Colonic mucosa (tissue), 4 donors: ENCODE results near the gene TRIP12. TPM values are rescaled to one million over a fixed set of nuclear protein-coding genes. Genes with fewer than 3 reads are reported as not detected.

Source experiments
- DNase-seq: peaks from one replicate; pipeline ENCODE4 v3.0.0-alpha.2; 2020
- H3K27ac ChIP-seq: fragments of 200-600 bp; one replicate; pipeline ENCODE4 v1.8.0; 2021
- H3K27me3 ChIP-seq: fragments of 200-600 bp; one replicate; pipeline ENCODE4 v1.8.0; 2021
- H3K36me3 ChIP-seq: fragments of 200-600 bp; one replicate; pipeline ENCODE4 v1.8.0; 2021
- H3K4me1 ChIP-seq: fragments of 200-600 bp; one replicate; pipeline ENCODE4 v1.8.0; 2021; ENCODE audit warnings: mild to moderate bottlenecking
- H3K4me3 ChIP-seq: fragments of 200-600 bp; one replicate; pipeline ENCODE4 v1.8.0; 2021
- H3K9ac ChIP-seq, 2 donors: one replicate each; pipeline ENCODE4 v1.7.0; 2013; ENCODE audit warnings: control low read depth in 2 of 2, low read depth in 2 of 2, low read length in 2 of 2
- H3K9me3 ChIP-seq: fragments of 200-600 bp; one replicate; pipeline ENCODE4 v1.8.0; 2021
- intact Hi-C: fragments of 100-400 bp; cut with DNase I; formaldehyde crosslinking; loops from one replicate; pipeline ENCODE4 v1.14.1; 2022
- total RNA-seq, 2 donors: library from RNA; stranded (reverse); fragmentation: NEBNext Ultra II Directional in 1 of 2; extraction: Animal tissue kit (Norgen Biotek cat#: 25700) in 1 of 2; gene quantifications; one replicate each; pipeline ENCODE4 v1.2.1, GENCODE V29; 2021
- TF ChIP-seq, protein P1 (sequence below): fragments of 200-600 bp; IDR thresholded peaks from one replicate; pipeline ENCODE4 v1.8.0; 2022; ENCODE audit warnings: antibody characterized with exemption, mild to moderate bottlenecking
- donor health status: healthy.
- donor health status: DM: no; HTN: no; CAD: no.
- donor health status: DM: no; HTN: no; CAD: no.

TRIP12 gene
- total RNA-seq, 2 donors from 2014 or later: 180 to 209 TPM

DNA sequence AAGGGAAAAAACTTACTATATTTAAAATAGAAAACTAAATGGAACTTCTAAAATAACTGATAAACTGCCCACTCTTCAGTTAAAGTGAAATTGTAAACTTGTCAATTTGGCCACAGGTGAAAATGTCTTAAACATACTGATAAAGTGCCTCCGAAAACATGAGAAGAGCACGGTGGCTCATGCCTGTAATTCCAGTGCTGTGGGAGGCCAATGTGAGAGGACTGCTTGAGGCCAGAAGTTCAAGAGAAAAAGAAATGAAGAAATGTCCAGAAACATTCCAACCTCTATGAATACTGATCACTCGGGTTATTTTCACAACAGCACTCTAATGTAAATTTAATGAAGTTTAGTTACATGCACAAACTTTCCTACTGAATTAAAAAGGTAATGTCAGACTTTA is 144.1 kb downstream of the TRIP12 start:
- no peaks in the 10 kb centered on the region for H3K27me3 ChIP-seq
- no peak overlapping the region for H3K27ac ChIP-seq
- intact Hi-C loops: no loop called here
- H3K4me3 ChIP-seq: no peak overlapping the region
- no peaks in the 10 kb centered on the region for H3K4me1 ChIP-seq
- no peaks in the 10 kb centered on the region for H3K36me3 ChIP-seq
- no peak for DNase-seq
- no peaks in the 10 kb centered on the region for H3K9me3 ChIP-seq
- H3K9ac ChIP-seq: no peak overlapping the region
- TF ChIP-seq, protein P1, sequence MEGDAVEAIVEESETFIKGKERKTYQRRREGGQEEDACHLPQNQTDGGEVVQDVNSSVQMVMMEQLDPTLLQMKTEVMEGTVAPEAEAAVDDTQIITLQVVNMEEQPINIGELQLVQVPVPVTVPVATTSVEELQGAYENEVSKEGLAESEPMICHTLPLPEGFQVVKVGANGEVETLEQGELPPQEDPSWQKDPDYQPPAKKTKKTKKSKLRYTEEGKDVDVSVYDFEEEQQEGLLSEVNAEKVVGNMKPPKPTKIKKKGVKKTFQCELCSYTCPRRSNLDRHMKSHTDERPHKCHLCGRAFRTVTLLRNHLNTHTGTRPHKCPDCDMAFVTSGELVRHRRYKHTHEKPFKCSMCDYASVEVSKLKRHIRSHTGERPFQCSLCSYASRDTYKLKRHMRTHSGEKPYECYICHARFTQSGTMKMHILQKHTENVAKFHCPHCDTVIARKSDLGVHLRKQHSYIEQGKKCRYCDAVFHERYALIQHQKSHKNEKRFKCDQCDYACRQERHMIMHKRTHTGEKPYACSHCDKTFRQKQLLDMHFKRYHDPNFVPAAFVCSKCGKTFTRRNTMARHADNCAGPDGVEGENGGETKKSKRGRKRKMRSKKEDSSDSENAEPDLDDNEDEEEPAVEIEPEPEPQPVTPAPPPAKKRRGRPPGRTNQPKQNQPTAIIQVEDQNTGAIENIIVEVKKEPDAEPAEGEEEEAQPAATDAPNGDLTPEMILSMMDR: no peak

DNA sequence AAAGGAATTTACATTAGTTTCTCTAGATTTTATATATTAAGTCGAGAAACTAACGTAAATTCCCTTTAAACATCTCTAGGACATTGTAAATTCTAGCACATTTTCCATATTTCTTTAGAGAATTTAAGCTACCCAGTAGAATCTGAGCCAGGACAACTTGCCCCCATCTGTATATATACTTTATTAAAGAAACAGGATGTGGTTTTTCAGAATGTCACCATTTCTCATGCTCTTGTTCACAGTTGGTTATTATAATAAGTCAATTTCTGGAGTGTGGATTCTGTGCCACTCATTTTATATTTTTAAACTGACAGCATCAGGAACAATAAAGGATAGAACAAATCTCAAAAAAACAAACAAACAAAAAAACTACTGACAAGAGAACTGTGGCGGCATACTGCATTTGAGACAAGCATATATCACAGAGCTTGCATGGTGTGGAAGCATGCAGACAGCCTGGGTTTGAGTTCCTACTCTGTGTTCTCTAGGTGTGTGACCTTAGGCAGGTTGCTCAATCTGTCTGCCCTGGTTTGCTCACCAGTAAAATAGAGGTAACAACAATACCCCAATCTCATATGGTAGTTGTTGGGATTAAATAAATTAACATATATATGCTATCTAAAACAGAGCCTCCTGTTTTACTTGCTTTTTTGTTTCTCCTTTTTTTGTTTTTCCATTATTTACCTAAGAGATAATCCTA is 146.0 kb downstream of the TRIP12 start:
- no peaks in the 10 kb centered on the region for H3K4me1 ChIP-seq
- TF ChIP-seq, protein P1: no peak
- no peaks in the 10 kb centered on the region for H3K36me3 ChIP-seq
- no peaks in the 10 kb centered on the region for H3K27me3 ChIP-seq
- H3K27ac ChIP-seq: no peak overlapping the region
- H3K9me3 ChIP-seq: no peaks in the 10 kb centered on the region
- H3K4me3 ChIP-seq: no peak overlapping the region
- intact Hi-C loops: no loop called here
- DNase-seq: no peak
- no peak overlapping the region for H3K9ac ChIP-seq

DNA sequence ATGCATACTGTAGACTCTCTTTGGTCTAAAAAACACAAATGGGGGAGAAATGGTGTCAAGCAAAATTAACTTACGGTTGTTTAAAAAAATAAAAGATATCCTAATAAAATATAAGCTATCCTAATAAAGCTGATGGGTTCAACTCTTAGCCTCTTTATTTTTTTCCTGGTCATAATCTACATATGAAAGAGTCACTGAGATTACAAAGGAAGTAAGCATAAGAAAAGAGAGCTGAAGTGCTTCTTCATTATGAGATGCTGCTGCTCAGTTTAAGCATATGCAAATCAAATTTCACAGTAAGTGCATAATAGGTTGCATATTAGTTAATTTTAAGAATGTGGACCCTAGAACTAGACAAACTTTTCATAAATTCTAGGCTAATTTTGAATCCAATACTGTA is 147.6 kb downstream of the TRIP12 start:
- no peaks in the 10 kb centered on the region for H3K27me3 ChIP-seq
- H3K27ac ChIP-seq: no peak overlapping the region
- H3K4me1 ChIP-seq: no peaks in the 10 kb centered on the region
- DNase-seq: no peak
- H3K9ac ChIP-seq: no peak overlapping the region
- intact Hi-C loops: no loop called here
- H3K9me3 ChIP-seq: no peaks in the 10 kb centered on the region
- TF ChIP-seq, protein P1: no peak
- H3K36me3 ChIP-seq: no peaks in the 10 kb centered on the region
- H3K4me3 ChIP-seq: no peak overlapping the region

DNA sequence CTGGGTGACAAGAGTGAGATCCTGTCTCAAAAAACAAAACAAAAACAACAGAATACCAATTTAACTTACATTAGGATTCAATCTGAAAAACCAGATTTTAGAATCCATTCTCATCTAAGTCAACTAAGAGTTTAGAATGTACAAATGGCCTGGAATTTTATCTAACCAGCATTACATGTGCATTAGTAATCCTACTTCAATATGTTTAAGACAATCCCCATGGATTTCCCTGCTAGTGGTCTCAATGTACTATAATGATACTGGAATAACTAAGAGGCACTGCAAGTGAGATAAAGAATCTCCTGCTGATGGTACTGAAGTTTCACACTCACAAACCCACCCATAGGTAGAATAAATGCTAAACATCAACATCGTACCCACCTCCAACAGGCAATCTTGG is 153.6 kb downstream of the TRIP12 start:
- Histone ChIP-seq H3K9ac (no peak overlapping the region), H3K27ac (no peak overlapping the region), H3K4me1 (no peaks in the 10 kb centered on the region), H3K27me3 (no peaks in the 10 kb centered on the region), H3K4me3 (no peak overlapping the region), H3K36me3 (peaks cover 6% of the 10 kb centered on the region), H3K9me3 (no peaks in the 10 kb centered on the region)
- no peak for DNase-seq
- TF ChIP-seq, protein P1: no peak
- intact Hi-C loops: no loop called here

DNA sequence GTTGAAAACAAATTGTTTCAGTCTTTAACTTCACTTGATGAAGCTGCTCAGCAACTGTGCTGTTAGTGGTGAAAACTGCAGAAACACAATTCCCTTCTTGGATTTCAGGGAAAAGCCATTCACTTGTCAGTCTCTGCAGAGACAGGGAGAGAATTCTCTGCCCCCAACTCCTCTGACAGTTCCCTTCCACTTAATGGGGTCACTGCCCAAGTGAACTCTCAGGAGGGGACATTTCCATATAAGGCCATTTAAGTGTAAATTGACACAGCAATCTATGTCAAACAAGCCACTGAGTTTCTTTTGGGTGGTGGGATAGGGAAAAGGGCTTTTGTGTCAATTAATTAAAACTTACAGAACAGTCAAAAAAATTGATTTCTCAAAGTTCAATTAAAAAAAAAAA is 156.1 kb downstream of the TRIP12 start:
- Histone ChIP-seq H3K27ac (no peak overlapping the region), H3K4me3 (no peak overlapping the region), H3K9ac (no peak overlapping the region), H3K36me3 (peaks cover 6% of the 10 kb centered on the region), H3K27me3 (no peaks in the 10 kb centered on the region), H3K4me1 (no peaks in the 10 kb centered on the region), H3K9me3 (no peaks in the 10 kb centered on the region)
- DNase-seq: no peak
- intact Hi-C loops: no loop called here
- TF ChIP-seq, protein P1: no peak
